ENCODE measurements around the gene ASNSD1.
"Not testable (repeated sequence)": the region's sequence is repeated elsewhere in the genome, so short reads cannot be mapped to it uniquely, and the experiment has no call there.

Gene ASNSD1

DNA sequence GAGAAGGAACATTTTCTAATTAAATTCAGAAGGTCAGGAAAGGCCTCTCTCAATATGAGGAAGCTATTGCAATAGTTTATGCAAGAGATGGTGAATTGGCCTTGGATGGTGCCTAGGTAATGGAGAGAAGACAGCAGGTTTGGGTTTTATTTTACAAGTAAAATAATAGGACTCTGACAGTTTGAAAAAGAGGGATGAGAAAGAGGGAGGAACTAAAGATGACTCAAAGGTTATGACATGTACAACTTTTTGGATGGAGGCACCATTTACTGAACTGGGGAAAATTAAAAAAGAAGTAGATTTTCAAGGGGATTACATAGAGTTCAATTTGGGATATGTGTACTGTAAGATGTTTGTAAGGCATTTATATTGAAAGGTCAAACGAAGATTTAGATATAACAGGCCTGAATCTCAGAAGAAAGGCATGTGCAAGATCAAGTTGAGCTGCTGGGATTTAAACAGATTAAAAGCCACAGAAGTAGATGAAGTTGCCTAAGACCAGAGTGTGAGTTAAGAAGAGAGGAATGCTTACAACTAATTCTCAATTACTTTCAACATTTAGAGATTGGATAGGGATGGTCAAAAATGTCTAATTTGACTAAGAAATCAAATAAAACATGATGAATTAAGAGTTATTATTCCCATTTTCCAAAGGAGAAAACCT is 12.3 kb upstream of the ASNSD1 start:
- no peak for DNase-seq (ENCODE audit: low spot score)

DNA sequence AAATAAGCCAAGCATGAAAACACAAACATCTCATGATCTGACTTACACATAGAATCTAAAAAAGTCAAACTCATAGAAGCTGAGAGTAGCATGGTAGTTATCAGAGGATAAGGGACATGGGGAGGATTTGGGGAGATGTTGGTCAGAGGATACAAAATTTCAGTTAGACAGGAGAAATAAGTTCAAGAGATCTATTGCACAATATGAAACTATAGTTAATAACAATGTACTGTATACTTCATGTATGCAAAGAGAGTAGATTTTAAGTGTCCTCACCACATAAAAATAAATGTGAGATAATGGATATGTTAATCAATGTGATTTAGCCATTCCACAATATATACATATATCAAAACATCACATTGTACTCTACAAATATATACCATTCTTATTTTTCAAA is 10.0 kb upstream of the ASNSD1 start:
- no peak for DNase-seq (ENCODE audit: low spot score)

DNA sequence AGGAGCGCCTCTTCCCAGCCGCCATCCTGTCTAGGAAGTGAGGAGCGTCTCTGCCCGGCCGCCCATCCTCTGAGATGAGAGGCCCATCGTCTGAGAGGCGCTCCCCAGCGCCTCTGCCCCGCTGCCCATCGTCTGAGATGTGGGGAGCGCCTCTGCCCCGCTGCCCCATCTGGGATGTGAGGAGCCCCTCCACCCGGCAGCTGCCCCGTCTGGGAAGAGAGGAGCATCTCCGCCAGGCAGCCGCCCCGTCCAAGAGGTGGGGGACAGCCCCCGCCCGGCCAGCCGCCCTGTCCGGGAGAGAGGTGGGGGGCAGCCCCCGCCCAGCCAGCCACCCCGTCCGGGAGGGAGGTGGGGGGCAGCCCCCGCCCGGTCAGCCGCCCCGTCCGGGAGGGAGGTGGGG is 7.8 kb upstream of the ASNSD1 start:
- DNase-seq (ENCODE audit: low spot score), result not testable (repeated sequence)

DNA sequence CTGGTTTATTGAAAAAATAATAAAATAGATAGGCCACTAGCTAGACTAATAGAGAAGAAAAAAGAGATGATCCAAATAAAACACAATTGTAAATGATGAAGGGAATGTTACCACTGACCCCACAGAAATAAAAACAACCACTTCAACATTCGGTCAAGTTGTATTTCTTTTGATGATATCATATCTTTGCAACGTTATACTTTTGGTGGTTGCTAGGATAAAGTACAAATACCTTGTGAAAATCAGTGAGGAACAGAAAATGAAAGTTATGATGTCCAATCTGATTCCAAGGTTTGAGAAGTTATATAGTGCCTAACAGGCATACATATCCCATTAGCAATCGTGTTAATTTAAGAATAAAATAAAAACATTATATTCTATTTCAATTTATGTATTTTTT is 6.6 kb upstream of the ASNSD1 start:
- DNase-seq (ENCODE audit: low spot score), result no peak

DNA sequence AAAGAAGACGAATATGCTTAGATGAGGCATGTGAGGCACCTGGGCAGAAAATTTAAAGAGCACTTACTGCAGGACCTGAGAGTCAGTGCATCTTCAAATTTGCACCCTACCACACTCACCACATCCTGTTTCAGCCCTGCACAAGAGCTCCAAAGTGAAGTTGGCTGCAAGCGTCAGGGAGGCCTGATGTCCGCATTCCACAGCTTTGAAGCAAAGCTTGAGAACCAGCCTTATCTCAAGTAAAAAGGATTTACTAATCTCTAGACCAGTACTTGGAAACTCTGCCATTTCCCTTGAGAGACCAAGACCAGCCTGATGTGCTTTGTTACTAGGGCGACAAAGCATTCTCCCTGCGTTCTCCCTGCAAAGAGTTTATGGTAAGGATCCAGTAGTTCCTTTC is 3.4 kb upstream of the ASNSD1 start:
- DNase-seq (ENCODE audit: low spot score), result no peak

DNA sequence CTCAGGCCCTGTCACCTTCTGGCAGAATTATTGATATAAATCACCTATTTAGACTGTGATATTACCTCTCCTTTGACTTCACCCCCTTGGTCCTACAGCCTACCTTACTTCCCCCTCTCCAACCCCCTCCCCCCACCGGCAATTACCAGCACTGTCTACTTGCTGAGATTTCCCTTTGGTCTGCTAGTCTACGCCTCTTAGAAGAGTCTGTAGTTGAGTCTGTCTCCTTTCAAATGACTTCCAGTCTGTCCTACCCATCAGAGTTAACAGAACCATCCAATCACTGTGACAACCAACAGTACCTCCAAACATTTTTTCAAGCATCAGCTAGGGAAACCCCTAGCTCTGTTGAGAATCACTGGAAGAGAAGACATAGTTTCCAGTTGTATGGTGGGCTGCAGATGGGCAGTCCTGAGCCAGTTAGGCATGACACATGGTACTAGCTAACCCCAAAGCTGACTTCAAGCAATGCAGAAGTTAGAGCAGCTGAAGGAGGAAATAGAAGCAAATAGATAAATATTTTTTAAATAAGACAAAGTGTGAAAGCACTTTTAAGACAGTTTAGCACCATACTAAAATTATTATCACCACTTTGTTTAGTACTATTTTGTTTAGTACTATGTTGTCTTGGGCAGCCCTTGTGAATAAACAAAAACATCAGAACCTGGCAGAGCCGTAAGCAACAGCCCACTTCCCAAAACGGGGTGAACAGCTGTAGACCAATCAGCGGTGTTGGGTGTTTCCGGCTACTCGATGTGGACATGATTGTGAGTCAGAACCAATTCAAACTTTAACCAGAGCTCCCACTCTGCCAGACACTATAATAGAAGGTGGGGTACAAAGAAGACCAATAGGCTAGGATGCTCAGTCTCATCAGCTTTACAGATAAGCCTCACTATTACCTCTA is 2.7 kb upstream of the ASNSD1 start:
- DNase-seq (ENCODE audit: low spot score), result no peak

DNA sequence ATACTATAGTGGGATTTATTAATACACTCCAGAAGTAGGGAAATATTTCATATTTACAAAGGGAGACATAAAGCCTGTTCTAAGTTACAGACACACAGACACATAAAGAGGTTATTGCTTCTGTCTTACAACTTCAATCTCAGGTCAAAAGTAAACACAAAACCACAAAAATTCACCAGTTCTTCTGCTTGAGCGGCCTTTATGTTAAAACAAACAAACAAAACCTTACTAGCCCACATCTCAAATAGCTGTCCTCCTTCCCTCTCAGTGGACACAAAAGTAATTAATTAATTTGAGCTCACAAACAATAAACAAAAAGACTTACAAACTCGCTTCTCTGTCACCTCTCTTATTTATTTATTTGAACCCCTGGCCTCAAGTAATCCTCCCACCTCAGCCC is 1.5 kb upstream of the ASNSD1 start:
- DNase-seq (ENCODE audit: low spot score), result no peak

DNA sequence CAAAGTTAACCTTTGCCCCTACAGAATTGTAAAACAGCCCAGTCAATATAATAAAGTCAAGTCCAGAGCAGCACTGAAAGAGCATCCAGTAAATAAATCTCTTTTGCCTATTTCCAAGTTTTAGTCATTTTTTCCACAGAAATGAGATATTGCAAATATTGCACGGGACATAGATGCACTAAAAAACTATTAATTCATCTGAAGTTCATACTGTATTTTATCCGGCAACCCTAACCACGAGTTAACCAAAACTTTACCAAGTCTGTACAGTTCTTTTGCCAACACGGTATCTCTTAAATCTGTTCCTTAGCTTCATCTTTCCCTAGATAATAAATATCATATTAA is 484 bp upstream of the ASNSD1 start:
- no peak for DNase-seq (ENCODE audit: low spot score)

DNA sequence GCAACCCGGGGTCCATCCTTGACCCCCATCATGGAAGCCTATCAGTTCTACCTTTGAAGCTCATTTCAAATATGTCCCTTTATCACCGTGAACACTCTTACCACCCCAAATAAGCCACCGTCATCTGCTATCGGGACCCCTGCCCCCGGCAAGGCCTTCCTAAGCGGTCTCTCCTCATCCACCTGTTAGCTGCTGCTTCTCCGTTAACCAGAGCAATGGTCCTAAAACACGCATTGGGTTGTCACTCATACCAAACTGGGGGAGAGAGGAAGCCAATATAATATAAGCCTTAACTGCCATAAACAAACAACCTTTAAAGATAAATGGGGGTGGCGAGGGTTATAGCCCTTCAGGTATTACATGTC is 680 bp downstream of the ASNSD1 start:
- DNase-seq (ENCODE audit: low spot score), result no peak

DNA sequence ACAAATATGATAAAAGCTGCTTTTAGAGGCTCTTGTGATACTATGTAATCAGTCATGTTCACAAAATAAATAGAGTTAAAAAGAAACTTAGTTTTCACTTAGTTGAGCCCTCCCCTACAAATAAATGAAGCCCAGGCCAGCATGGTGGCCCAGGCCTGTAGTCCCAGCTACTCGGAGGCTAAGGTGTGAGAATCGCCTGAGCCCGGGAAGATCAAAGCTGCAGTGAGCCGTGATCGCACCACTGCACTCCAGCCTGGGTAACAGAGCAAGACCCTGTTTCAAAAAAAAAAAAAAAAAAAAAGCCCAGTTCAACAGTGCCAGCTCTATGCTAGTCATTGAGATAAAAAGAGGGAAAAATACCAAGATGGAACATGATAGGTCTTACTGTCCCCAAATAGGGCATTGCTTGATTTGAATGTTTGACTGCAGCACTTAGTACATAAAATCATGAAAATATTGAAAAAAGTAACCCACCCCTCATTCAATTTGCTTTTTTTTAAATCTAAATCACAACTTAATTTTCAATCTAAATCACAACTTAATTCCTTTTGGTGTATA is 1.5 kb downstream of the ASNSD1 start:
- no peak for DNase-seq (ENCODE audit: low spot score)

DNA sequence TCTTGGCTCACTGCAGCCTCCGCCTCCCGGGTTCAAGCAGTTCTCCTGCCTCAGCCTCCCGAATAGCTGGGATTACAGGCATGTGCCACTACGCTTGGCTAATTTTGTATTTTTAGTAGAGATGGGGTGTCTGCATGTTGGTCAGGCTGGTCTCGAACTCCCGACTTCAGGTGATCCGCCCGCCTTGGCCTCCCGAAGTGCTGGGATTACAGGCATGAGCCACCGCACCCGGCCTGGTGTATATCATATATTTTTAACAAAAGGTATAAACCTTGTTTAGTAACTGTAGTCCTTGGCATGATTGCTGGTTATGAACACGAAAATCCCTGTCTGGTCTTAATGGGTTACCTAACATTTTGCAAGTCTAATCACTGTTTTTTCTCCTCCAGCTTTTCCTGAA is 2.1 kb downstream of the ASNSD1 start:
- not testable (repeated sequence) for DNase-seq (ENCODE audit: low spot score)

DNA sequence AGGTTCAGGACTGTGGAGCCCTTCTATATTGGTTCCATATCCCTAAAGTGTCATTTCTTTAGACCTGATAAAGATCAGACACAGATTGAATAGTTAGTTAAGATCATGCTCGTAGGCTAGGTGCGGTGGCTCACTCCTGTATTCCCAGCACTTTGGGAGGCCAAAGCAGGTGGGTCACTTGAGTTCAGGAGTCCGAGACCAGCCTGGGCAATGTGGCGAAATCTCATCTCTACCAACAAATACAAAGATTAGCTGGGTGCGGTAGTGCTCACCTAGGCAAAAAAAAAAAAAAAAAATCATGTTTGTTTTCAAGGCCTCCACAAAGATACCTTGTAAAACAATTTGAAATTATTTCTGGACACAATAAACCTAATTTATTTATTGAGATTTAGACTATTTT is 8.7 kb downstream of the ASNSD1 start:
- no peak for DNase-seq (ENCODE audit: low spot score)

DNA sequence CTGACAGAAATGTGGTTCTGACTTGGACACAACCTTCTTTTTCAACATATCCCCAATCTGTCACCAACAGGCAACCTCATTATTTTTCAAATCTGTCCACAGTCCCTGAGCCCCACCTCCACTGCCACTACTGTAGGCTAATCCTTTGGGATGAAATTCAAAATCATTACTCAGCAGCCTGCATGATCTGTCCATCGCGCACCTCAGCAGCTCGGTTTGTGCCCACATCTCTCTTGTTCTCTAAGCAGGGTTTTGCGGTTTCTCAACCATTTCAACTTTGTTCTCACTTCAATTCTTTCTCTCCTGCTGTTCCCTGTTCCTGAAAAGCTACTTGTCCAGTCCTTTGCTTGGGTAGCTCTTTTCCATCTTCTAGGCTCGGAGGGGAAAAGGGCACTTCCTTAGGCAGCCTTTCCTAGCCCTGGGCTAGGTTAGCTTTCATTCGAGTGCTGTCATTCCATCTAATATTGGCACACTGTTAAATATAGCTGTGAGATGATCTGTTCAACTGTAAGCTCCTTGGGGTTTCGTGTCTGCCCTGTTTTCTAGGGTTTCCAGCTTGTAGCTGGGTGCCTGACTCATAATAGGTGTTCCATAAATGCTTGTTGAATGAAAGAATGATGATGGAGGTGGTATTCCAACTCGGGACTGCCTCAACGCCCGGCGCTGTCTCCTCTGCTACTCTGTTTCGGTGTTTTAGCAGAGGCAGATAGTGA is 12.6 kb downstream of the ASNSD1 start:
- no peak for DNase-seq (ENCODE audit: low spot score)

DNA sequence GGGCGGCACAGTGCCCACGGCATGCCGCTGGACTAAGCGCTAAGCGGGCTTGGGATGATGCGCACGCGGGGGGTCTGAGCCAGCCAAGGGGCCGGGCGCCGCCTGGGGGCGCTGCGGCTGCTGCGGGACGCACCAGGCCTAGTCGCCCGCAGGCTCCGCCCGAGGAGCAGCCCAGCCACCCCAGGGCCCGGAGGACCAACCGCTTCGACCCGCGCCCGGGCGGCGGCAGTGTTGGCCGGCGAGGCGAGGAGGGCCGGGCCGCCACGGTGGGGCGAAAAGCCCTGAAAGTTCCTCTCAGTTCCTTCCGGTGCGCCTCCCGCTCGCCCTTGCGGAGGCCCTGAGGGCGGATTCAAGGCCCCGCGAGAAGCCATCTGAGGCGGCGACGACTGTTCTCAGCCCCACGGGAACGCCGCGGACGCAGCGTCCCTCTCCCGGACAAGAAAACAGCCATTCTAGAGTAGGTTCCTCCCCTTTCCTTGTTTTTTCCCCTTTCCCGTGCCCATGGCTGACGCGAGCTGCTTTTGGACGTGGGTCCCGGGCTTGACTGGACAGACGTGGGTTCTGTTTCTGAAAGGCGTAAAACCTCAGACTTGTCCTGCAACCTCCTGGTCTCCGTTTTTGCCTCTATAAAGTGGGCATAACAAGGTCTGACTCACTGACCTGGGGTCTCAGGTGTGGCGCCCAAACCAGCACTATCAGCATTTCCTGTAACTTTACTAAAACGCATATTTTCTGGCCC is 13.3 kb downstream of the ASNSD1 start, which contains the start of gene ANKAR:
TSS of gene ANKAR (plus strand) at position 297 of the 739 bp plus-strand sequence. CDS start 1,821 bp downstream, outside the sequence.
- peak; percentile 94 for DNase-seq (ENCODE audit: low spot score)

DNA sequence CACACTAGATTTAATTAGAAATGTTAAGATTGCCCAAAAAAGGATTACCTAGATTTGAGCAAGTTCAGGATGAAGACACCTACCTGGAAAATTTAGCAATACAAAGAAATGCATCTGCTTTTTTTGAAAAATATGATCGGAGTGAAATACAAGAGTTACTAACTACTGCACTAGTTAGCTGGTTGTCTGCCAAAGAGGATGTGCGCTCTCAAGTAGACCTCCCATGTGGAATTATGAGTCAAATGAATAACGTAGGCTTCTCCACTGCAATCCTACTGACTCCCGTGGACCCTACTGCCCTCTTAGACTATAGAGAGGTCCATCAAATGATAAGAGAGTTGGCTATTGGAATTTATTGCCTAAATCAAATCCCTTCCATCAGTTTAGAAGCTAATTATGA is 15.2 kb downstream of the ASNSD1 start:
- no peak for DNase-seq (ENCODE audit: low spot score)

DNA sequence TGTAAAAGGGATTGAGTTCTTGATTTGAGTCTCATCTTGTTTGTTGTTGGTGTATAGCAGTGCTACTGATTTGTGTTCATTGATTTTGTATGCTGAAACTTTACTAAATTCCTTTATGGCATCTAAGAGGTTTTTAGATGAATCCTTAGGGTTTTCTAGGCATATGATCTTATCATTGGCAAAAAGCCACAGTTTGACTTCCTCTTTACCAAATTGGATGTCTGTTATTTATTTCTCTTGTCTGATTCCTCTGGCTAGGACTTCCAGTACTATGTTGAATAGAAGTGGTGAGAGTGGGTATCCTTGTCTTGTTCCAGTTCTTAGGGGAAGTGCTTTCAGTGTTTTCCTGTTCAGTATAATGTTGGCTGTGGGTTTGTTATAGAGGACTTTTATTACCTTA is 18.0 kb downstream of the ASNSD1 start:
- no peak for DNase-seq (ENCODE audit: low spot score)

DNA sequence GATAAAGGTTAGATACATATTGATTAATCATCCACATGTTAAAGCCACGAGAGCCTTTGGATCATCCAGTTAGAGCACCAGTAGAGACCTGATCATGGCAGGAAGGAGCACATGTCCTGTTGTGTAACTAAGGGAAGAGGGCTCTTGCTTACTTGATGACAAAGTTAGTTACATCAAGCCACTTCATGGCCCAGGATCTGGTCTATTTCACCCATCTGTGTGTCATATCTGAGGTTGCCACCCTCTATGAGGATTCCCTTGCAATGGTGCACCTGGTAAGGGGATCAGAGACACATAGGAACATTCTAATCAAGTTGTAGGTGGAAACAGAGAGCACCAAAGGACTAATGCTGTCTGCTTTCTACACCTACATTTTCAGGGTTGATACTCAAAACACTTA is 19.9 kb downstream of the ASNSD1 start:
- no peak for DNase-seq (ENCODE audit: low spot score)

DNA sequence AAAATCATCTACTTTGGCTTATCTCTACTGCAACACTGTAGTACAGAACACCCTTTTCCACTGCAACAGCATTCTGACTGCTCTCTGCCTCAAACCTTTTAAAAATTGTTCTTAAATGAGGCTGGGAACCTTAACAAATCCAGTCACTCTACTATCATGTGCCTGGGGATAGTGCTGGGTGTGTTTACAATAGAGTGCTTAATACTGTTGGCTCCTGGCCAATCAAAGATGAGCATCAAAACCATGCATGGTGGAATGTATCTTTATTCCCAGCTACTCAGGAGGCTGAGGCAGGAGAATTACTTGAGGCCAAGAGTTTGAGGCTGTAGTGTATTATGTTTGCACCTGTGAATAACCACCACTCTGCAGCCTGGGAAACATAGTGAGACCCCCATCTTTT is 20.6 kb downstream of the ASNSD1 start:
- no peak for DNase-seq (ENCODE audit: low spot score)

DNA sequence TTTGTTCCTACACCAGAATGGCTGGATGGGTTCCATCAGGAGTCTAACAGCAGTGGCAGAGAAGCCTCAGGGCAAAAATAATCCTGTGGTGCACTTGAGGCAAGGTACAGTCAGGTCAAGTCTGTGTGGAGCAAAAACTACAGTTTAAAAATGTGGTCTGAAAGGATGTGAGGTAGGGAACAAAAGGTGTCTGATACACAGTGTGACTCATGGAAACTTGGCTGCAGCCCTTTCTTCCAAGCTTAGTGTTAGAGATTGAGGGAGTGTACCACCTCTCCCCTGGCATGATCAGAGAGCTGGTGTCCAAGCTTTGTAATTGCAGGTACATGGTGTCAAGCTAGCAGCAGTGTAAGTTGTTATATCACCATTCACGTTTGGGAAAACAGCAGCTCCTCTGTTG is 22.1 kb downstream of the ASNSD1 start:
- DNase-seq (ENCODE audit: low spot score), result no peak

DNA sequence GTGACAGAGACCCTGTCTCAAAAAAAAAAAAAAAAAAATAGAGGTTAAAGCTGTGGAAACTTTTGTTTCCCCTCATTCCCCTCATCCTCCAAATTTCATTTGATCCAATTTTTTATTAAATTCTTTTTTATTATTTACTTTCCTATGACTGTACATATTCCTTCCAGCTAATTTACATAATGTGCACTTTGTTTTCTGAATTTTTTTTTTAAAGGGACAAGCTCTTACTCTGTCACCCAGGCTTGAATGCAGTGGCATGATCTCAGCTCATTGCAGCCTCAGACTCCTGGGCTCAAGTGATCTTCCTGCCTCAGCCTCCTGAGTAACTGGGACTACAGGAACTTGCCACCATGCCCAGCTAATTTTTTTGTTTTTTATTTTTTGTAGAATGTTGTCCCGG is 23.6 kb downstream of the ASNSD1 start:
- DNase-seq (ENCODE audit: low spot score), result no peak

DNA sequence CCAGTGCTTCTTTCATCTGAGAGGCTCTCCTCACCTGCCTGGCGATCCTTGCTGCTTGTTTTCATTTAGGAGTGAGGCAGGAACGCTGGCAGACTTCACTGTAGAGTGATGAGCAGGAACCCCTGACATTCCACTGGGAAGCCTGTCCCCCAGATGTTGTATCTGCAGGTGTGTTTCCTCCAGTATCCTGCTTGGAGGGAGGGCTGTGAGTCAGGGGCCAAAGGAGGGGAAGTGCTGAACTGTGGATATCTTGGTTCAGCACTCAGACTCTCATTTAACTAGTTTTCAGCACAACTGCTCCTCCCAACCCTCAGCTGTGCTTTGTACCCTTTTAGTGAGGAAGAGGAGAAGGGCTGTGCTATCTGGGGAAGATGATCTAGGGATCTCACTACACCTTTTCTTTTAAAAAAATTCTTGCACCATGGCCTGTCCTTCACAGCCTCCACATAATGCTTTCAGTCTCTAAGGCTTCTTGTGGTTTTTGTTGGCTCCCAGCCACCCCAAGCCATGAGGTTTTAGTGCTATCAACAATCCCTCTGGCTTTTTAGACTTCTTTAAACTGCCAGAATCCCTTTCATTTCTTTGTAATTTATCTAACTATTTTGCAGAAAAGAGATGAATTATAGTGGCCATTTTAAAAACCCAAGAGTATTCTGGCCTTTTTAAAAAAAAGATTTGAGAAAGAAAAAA is 24.4 kb downstream of the ASNSD1 start:
- DNase-seq (ENCODE audit: low spot score), result no peak
